NCI-H128 (cell line): ENCODE data around the gene LTA.

Source experiments
- DNase-seq: peaks from one replicate; lab custom pipeline; 2025; ENCODE audit not compliant: unreplicated experiment; lab: John Stamatoyannopoulos, UW

LTA gene

DNA sequence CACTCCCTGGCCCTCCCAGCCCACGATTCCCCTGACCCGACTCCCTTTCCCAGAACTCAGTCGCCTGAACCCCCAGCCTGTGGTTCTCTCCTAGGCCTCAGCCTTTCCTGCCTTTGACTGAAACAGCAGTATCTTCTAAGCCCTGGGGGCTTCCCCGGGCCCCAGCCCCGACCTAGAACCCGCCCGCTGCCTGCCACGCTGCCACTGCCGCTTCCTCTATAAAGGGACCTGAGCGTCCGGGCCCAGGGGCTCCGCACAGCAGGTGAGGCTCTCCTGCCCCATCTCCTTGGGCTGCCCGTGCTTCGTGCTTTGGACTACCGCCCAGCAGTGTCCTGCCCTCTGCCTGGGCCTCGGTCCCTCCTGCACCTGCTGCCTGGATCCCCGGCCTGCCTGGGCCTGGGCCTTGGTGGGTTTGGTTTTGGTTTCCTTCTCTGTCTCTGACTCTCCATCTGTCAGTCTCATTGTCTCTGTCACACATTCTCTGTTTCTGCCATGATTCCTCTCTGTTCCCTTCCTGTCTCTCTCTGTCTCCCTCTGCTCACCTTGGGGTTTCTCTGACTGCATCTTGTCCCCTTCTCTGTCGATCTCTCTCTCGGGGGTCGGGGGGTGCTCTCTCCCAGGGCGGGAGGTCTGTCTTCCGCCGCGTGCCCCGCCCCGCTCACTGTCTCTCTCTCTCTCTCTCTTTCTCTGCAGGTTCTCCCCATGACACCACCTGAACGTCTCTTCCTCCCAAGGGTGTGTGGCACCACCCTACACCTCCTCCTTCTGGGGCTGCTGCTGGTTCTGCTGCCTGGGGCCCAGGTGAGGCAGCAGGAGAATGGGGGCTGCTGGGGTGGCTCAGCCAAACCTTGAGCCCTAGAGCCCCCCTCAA lies at the start of gene LTA:
LTA (plus strand) TSS at position 249 of the 871 bp plus-strand sequence; CDS start at position 703, 454 bp downstream.
- DNase-seq, result no peak

- DNase-seq, result no peak
These were observed 46.5 kb upstream of the LTA start for GRCh38 chr6:31525553-31525931.

- no peak for DNase-seq
These were observed 46.0 kb upstream of the LTA start for GRCh38 chr6:31525932-31526591.

DNA sequence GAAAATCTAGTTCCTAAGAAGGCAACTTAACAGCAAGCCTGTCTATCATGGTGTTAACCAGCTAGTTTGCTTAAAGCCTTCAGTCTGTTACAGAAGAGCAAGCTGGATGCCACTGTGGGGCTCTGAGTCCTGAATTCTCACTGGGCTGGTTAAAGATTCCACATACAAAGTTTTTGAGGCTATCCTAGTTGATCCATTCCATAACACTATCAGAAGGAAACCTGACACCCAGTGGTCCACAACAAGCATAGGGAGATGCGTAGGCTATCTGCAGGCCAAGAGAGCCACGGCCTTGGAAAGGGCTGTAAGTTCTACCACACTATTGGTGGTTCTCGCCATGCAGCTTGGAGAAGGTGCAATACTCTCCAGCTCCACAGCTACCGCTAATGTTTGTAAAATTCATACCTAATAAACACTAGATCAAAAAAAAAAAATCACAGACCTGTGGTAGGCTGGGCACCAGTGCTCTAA lies 43.7 kb upstream of the LTA start:
- DNase-seq, result no peak

DNA sequence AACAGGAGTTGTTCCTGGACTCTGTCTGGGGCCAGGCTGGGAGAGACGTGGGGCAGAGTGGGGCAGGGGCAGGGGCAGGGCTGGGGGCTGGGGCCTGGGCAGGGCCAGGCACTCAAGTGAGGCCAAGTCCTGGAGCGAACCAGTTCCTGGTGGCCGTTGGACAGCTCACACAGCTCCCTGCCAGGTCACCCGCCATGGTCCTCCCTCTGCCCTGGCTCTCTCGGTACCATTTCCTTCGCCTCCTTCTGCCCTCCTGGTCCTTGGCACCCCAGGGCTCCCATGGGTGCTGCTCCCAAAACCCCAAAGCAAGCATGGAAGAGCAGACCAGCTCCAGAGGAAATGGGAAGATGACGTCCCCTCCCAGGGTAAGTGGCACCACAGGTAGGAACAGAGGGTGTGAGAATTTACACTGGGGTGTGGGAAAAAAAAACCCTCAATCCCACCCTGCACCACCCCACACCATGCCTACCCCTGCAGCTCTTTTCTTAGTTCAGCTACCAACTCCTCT lies 43.2 kb upstream of the LTA start, which contains the start of gene MCCD1:
MCCD1 (plus strand) TSS at position 142 of the 508 bp plus-strand sequence; CDS start at position 195, 53 bp downstream.
- no peak for DNase-seq

DNA sequence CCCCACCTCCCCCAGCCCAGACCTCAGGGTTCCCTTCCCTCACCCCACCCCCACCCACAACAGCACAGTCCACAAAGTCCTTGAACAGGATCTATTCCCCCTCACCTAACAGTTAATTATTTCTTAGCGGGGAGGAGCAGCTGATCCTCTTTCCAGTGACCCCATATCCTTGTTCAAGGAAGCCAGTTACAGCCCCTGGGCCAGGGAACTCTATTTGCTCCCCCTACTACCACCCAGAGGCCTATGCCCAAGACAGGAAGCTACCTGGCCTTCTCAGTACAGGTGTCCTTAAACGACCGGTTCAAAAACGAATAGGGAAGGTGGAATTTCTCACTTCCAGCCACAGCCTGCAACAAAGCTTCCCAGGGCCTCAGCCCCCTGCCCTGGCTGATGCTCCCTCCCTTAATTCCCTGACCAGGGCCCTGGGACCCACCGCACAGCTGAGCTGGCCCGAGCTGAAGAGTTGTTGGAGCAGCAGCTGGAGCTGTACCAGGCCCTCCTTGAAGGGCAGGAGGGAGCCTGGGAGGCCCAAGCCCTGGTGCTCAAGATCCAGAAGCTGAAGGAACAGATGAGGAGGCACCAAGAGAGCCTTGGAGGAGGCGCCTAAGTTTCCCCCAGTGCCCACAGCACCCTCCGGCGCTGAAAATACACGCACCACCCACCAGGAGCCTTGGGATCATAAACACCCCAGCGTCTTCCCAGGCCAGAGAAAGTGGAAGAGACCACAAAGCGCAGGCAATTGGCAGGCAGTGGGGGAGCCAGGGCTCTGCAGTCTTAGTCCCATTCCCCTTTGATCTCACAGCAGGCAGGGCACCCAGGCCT lies 42.5 kb upstream of the LTA start:
- no peak for DNase-seq

DNA sequence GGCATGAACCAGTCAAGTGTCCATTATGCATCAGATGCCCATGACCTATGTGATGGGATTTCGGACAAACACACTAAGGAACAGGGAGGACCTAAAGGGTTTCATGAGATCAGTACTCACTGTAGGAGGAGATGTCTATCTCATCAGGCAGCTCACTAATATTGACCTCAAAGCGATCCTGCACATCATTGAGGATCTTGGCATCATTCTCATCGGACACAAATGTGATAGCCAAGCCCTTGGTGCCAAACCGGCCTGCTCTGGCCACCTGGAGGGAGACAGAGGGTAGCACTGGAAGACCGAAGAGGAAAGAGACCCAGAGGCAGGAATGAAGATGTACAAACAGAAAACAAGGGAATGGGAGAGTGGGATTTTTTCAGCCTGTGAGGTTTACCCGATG lies 41.4 kb upstream of the LTA start:
- DNase-seq, result no peak

GRCh38 chr6:31531162-31531561 lies 40.9 kb upstream of the LTA start:
- DNase-seq, result no peak

DNA sequence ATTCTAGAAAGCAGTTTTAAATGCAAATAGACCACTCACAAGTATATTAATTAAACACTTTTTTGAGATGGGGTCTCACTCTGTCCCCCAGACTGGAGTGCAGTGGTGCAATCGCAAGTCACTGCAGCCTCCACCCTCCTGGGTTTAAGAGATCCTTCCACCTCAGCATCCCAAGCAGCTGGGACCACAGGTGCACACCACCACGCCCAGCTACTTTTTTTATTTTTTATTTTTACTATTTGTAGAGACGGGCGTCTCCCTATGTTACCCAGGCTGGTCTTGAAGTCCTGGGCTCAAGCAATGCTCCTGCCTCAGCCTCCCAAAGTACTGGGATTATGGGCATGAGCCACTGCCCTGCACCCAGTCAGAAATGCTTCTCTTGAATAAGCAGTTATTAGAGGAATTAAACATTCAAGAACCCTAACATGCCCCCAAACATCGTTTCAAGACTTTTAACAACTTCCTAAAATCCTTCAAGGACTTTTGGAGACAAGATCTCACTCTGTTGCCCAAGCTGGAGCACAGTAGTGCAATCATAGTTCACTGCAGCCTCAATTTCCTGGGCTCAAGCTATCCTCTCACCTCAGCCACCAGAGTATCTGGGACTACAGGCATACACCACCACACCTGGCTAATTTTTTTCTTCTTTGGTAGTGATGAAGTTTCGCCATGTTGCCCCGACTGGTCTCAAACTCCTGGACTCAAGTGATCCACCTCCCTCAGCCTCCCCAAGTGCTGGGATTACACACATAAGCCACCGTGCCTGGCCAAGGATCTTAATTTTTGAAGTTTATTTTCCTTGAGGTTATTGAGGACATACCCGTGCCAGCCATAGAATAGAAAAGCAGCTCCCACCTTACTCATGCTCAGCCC lies 40.1 kb upstream of the LTA start:
- DNase-seq, result no peak

GRCh38 chr6:31532644-31533454 lies 39.2 kb upstream of the LTA start:
- no peak for DNase-seq

DNA sequence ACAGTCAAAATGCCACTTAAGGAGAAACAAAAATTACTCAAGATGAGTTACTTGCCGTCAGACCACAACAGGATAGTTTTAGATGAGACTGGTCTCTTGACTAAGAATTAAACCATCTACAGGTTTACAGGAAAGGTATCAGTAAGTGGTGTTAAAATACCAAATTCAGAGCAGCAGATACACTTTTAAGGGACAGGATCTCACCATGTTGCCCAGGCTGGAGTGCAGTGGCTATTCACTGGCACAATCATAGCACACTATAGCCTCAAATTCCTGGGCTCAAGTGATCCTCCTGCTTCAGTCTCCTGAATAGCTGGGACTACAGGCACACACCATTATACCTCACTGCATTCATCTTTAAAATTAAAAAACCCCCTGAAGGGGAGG lies 38.6 kb upstream of the LTA start:
- no peak for DNase-seq

GRCh38 chr6:31534011-31534410 lies 38.1 kb upstream of the LTA start:
- DNase-seq, result no peak

DNA sequence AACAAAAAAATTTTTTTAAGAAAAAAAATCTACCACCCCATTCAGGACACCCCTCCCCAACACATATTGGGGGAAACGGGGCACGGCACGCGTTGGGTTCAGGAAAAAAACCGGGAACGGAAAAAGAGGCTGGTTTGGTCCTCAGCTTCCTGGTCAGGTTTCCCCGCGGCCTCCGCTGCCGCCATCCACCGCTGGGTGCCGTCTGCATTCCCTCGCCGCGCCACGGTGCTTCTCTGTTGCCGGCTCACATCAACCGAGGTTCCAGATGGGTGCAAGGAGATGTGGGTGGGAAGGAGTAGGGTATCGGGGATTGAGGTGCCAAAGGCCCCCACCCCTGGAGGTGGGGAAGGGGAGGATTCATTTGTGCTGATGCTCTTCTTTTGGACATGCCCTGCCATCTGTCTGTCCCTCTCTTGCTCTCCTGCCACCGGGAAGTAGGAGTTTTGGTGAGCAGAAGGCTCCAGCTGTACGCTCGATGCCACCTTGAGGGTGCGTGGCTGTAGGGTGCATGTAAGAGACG lies 37.5 kb upstream of the LTA start:
- no peak for DNase-seq

DNA sequence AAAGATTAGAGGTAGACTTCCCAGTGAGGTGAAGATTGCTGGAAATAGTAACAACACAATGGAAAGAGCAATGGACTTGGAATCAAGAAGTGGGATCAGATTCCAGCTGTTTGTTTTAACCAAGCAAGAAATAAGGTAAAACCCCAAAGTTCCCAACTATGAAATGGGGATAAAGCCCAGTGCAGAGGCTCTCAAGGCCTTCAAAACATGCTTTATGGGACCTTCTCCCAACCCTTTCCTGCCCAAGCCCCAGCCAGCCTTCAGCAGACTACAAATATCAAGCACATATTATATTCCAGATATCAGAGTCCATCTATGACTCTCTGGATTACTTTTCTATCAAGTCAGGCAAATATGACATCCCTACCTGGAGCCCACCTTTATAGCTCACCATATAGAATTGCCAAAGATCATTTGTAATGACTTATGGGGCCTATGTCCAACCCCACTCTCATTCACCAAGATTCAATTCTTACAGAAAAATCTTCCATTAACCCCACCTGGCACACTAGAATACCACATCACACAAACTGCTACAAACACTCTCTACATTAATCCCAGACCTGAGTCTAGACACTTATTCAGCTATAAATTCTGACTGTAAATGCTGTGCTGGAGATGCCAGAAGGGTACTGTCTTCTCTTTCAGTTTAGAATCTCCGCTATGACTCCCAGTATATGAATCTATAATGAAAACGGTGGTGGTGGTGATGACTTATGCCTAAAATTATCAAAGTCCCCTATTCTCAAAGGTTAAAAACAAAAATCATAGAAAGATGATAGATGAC lies 36.4 kb upstream of the LTA start:
- DNase-seq, result no peak

GRCh38 chr6:31538805-31539400 lies 33.2 kb upstream of the LTA start:
- no peak for DNase-seq

DNA sequence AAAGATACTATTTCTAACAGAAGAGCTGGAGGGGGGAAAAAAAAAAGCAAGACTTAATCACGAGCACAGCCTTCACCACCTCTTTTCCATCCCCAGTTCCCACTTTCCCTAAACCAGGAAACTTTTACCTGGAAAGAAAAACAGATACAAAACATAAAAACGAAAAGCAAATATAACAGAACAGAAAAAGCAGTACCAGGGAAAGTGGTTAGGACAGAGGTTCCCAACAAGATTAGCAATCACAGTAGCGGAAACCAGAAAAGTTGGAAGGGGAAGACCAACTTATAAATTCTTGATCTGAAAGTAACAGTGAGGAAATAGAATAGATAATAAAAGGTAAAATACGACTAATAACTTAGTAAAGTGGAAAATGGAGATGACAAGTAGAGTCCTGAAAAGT lies 31.4 kb upstream of the LTA start:
- DNase-seq, result no peak

DNA sequence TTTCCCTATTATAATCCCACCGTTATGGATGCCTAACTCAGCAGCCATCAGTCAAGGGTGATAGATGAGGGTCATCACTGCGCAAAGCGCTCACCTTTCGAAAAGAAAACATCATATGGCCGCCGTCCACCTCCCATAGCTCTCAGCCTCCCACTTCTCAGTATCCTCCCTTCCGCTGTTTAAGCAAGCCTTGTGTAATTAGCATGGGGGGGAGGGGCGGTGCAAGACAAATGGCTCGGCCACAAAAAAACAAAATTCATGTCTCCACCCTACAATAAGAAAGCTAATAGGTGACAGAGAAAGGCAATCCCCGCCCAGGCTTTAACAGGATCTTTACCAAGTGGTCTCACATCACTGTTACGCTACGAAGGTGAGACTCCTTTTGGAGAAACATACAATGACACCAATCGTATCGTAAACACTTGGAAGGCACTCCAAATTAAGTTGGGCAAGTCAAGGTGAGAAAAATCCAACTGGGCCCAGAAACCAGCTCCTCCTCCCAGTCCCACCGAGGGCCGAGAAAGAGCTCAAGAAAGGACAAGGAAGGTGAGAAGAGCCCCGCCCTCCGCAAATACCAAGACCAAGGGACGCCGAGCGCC lies 30.9 kb upstream of the LTA start:
- no peak for DNase-seq
